Adrenal gland (tissue), 5 donors: ENCODE results near the gene CCDC187.

ENCODE experiments used
- POLR2A ChIP-seq, 2 donors: fragments of 450-650 bp; IDR thresholded peaks; one replicate each; pipeline ENCODE4 v1.6.1; 2017; ENCODE audit warnings: antibody characterized with exemption in 2 of 2, mild to moderate bottlenecking in 2 of 2, moderate library complexity in 1 of 2
- TF ChIP-seq, protein P1 (sequence below), 6 experiments: fragments of 450-650 bp in 4 of 6; fragments of 200-600 bp in 2 of 6; sonication (generic) in 1 of 6; IDR thresholded peaks; 1 replicate in 5 of 6; 2 replicates in 1 of 6; pipeline versions ENCODE4 v1.5.1 to v1.8.0; 2016 to 2021; ENCODE audit warnings: antibody characterized with exemption in 6 of 6, mild to moderate bottlenecking in 2 of 6, moderate library complexity in 1 of 6
- donor health status: DM: no; HTN: no; CAD: no.

GRCh38 chr9:136333486-136333885 lies 29.6 kb upstream of the CCDC187 start:
- no peak for TF ChIP-seq POLR2A (IDR thresholded peaks at IDR 0.05)
- TF ChIP-seq, protein P1, sequence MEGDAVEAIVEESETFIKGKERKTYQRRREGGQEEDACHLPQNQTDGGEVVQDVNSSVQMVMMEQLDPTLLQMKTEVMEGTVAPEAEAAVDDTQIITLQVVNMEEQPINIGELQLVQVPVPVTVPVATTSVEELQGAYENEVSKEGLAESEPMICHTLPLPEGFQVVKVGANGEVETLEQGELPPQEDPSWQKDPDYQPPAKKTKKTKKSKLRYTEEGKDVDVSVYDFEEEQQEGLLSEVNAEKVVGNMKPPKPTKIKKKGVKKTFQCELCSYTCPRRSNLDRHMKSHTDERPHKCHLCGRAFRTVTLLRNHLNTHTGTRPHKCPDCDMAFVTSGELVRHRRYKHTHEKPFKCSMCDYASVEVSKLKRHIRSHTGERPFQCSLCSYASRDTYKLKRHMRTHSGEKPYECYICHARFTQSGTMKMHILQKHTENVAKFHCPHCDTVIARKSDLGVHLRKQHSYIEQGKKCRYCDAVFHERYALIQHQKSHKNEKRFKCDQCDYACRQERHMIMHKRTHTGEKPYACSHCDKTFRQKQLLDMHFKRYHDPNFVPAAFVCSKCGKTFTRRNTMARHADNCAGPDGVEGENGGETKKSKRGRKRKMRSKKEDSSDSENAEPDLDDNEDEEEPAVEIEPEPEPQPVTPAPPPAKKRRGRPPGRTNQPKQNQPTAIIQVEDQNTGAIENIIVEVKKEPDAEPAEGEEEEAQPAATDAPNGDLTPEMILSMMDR (IDR thresholded peaks at IDR 0.05), result no peak
